ENCODE results near the gene MEGF6. TPM values are rescaled to one million over a fixed set of nuclear protein-coding genes. Genes with fewer than 3 reads are reported as not detected.

Gene MEGF6
- total and polyA plus RNA-seq, 2 donors (not counting 1 experiment from before 2014, with no cell fraction given), result 43.2 to 77.3 TPM

DNA sequence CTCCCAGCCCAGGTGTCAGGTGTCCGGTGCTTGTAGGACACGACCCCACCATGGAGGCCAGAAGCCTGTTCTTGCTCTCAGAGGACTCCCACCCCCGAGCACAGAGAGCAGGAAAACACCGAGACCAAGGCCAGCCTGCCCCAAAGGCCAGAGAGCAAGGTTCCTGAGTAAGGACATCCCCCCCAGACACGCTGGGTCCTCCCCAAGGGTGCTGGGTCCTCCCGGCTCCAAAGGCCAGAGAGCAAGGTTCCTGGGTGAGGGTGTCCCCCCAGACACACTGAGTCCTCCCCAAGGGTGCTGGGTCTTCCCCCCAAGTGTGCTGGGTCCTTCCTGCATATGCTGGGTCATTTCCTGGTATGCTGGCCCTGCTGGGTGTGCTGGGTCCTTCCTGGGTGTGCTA lies 40.0 kb downstream of the MEGF6 start:
- Histone ChIP-seq H3K27ac (ENCODE audit: low read length in 2 of 2) (no peak overlapping the region), H3K27me3 (replicated peaks in 1 of 4; ENCODE audit: control extremely low read depth in 1 of 4, control insufficient read depth in 3 of 4, insufficient read depth in 4 of 4, low read length in 3 of 4) (no peaks in the 10 kb centered on the region), H3K9me3 (ENCODE audit: control extremely low read depth in 1 of 3, control insufficient read depth in 2 of 3, insufficient read depth in 1 of 3, low read length in 2 of 3) (peaks cover 0 to 19% (median 0%) of the 10 kb centered on the region in 3 donors), H2AFZ (ENCODE audit: insufficient read depth, low read depth, low read length, poor library complexity, severe bottlenecking) (no peak overlapping the region), H3K36me3 (replicated peaks in 1 of 2; ENCODE audit: control extremely low read depth in 1 of 2, control insufficient read depth in 1 of 2, extremely low read depth in 1 of 2, insufficient read depth in 2 of 2, low read length in 1 of 2) (no peaks in the 10 kb centered on the region), H3K4me3 (ENCODE audit: control extremely low read depth in 1 of 5, extremely low read depth in 1 of 5, insufficient read depth in 1 of 5, low read depth in 2 of 5, low read length in 4 of 5) (no peak overlapping the region), H3K79me2 (ENCODE audit: control insufficient read depth, insufficient read depth, low read length) (no peaks in the 10 kb centered on the region), H4K20me1 (ENCODE audit: control insufficient read depth, insufficient read depth, low read length, poor library complexity, severe bottlenecking) (no peaks in the 10 kb centered on the region), H3K4me1 (ENCODE audit: control insufficient read depth in 2 of 2, insufficient read depth in 2 of 2, low read length in 2 of 2) (no peaks in the 10 kb centered on the region), H3K9ac (ENCODE audit: low read length) (no peak overlapping the region), H3K4me2 (replicated peaks; ENCODE audit: low read depth, low read length, poor library complexity, severe bottlenecking) (no peak overlapping the region)
- no peak for ATAC-seq (ENCODE audit: low read depth)
- Mint-ChIP-seq H3K27ac (no peak overlapping the region), H3K9me3 (ENCODE audit: insufficient read depth) (no peaks in the 10 kb centered on the region), H3K4me1 (no peaks in the 10 kb centered on the region), H3K4me3 (no peak overlapping the region), H3K27me3 (no peaks in the 10 kb centered on the region)
- ChIA-PET CTCF (no interaction called here), POLR2A (no interaction called here)
- intact Hi-C loops (cut with micrococcal nuclease), result no loop called here
- no peak for TF ChIP-seq EZH2 (IDR thresholded peaks at IDR 0.05; ENCODE audit: borderline replicate concordance, insufficient read depth, low read depth, low read length, poor library complexity, severe bottlenecking)
- TF ChIP-seq, protein P1, sequence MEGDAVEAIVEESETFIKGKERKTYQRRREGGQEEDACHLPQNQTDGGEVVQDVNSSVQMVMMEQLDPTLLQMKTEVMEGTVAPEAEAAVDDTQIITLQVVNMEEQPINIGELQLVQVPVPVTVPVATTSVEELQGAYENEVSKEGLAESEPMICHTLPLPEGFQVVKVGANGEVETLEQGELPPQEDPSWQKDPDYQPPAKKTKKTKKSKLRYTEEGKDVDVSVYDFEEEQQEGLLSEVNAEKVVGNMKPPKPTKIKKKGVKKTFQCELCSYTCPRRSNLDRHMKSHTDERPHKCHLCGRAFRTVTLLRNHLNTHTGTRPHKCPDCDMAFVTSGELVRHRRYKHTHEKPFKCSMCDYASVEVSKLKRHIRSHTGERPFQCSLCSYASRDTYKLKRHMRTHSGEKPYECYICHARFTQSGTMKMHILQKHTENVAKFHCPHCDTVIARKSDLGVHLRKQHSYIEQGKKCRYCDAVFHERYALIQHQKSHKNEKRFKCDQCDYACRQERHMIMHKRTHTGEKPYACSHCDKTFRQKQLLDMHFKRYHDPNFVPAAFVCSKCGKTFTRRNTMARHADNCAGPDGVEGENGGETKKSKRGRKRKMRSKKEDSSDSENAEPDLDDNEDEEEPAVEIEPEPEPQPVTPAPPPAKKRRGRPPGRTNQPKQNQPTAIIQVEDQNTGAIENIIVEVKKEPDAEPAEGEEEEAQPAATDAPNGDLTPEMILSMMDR (IDR thresholded peaks at IDR 0.05), result no peak
- WGBS (ENCODE audit: insufficient coverage), result 85% methylated on average over 6 of the region's 6 CpGs
- no peak for DNase-seq

DNA sequence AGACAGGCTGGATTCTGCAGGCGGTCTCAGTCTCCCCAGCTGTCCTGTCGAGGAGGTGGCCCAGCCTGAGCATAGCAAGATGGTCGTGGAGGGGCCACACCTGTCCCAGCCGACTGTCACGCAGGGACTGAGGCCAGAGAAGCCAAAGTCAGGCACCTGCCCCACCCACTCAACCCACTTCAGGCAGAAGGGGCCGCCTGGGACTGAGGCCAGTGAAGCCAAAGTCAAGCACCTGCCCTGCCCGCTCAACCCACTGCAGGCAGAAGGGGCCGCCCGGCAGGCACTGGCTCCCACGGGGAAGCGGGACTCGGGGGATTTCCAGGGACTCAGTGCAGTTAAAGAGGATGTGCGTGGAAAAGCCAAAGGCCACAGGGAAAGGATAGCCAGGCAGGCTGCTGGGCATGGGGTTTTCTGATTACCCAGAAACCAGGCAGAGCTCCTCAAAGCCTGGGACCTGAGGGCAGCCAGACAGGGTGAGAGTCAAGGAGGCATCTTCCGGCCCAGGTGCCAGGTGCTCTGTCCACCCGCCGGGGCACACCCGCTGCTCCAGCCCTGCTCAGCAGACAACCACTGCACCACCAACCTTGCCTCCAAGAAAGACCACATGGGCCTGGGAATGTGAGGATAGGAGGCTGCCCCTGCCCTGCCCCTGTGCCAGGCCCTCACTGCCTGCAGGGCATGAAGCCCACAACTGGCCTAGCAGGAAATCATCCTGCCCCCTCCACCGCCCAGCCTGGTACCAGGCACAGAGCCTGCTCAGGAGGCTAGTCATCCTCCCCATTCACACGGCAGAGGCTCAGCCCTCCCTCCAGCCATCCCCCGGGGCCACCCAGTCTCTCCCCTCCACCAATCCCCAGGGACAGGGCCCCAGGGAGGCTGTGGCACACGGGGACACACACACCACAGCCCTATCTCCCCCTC lies 41.0 kb downstream of the MEGF6 start:
- H3K4me3 ChIP-seq (ENCODE audit: control extremely low read depth in 1 of 5, extremely low read depth in 1 of 5, insufficient read depth in 1 of 5, low read depth in 2 of 5, low read length in 4 of 5), result no peak overlapping the region
- ChIA-PET CTCF (no interaction called here), POLR2A (no interaction called here)
- H3K27me3 ChIP-seq (replicated peaks in 1 of 4; ENCODE audit: control extremely low read depth in 1 of 4, control insufficient read depth in 3 of 4, insufficient read depth in 4 of 4, low read length in 3 of 4), result no peaks in the 10 kb centered on the region
- no peak overlapping the region for H3K27ac ChIP-seq (ENCODE audit: low read length in 2 of 2)
- DNase-seq (no peak), ATAC-seq (ENCODE audit: low read depth) (peak; percentile 41)
- intact Hi-C loops (cut with micrococcal nuclease), result no loop called here
- no peaks in the 10 kb centered on the region for H3K4me1 ChIP-seq (ENCODE audit: control insufficient read depth in 2 of 2, insufficient read depth in 2 of 2, low read length in 2 of 2)
- H3K9me3 ChIP-seq (ENCODE audit: control extremely low read depth in 1 of 3, control insufficient read depth in 2 of 3, insufficient read depth in 1 of 3, low read length in 2 of 3), result peaks cover 0 to 10% (median 0%) of the 10 kb centered on the region in 3 donors
- Mint-ChIP-seq H3K4me1 (no peaks in the 10 kb centered on the region), H3K27ac (no peak overlapping the region), H3K27me3 (no peaks in the 10 kb centered on the region), H3K9me3 (ENCODE audit: insufficient read depth) (no peaks in the 10 kb centered on the region), H3K4me3 (no peak overlapping the region)
- no peak overlapping the region for H2AFZ ChIP-seq (ENCODE audit: insufficient read depth, low read depth, low read length, poor library complexity, severe bottlenecking)
- H3K4me2 ChIP-seq (replicated peaks; ENCODE audit: low read depth, low read length, poor library complexity, severe bottlenecking), result no peak overlapping the region
- no peak overlapping the region for H3K9ac ChIP-seq (ENCODE audit: low read length)
- 68% methylated on average over 21 of the region's 21 CpGs for WGBS (ENCODE audit: insufficient coverage)
- no peaks in the 10 kb centered on the region for H4K20me1 ChIP-seq (ENCODE audit: control insufficient read depth, insufficient read depth, low read length, poor library complexity, severe bottlenecking)
- no peak for TF ChIP-seq EZH2 (IDR thresholded peaks at IDR 0.05; ENCODE audit: borderline replicate concordance, insufficient read depth, low read depth, low read length, poor library complexity, severe bottlenecking)
- TF ChIP-seq, protein P1 (IDR thresholded peaks at IDR 0.05), result no peak
- H3K36me3 ChIP-seq (replicated peaks in 1 of 2; ENCODE audit: control extremely low read depth in 1 of 2, control insufficient read depth in 1 of 2, extremely low read depth in 1 of 2, insufficient read depth in 2 of 2, low read length in 1 of 2), result no peaks in the 10 kb centered on the region
- no peaks in the 10 kb centered on the region for H3K79me2 ChIP-seq (ENCODE audit: control insufficient read depth, insufficient read depth, low read length)
